K562 (cell line): ENCODE results near the gene SELENOM. TPM values are rescaled to one million over a fixed set of nuclear protein-coding genes. Genes with fewer than 3 reads are reported as not detected.

Experiments
- ATAC-seq: fragments of 200-7000 bp; cut with Tn5 transposase; 3 replicates; pipeline ENCODE4 v1.9.1; 2020; ENCODE audit warnings: moderate library complexity
- BruUV-seq: library from RNA; stranded (reverse); fragments of 400-500 nt; replicated peaks from 2 replicates; lab custom pipeline; 2021; lab: Mats Ljungman, UMichigan
- CTCF ChIA-PET: fragments of 300-600 bp; formaldehyde crosslinking; extraction: SDS; loops from one replicate; lab custom pipeline; 2021; ENCODE audit warnings: low intra/inter-chr PET ratio; lab: Yijun Ruan, JAX
- POLR2A ChIA-PET: fragments of 300-600, 350-650 bp; sonication (Branson Sonifier 250); formaldehyde crosslinking; extraction: SDS; loops from one replicate; lab custom pipeline; 2021; ENCODE audit warnings: antibody characterized with exemption, inconsistent platforms; lab: Yijun Ruan, JAX
- DNase-seq, 4 experiments: peaks; one replicate each; pipeline versions ENCODE4 v3.0.0 to v3.0.0-alpha.2; 2011 to 2018; ENCODE audit warnings: low spot score in 3 of 4, mixed read lengths in 3 of 4; ENCODE audit errors: extremely low read depth in 1 of 4
- FAIRE-seq: peaks from 2 replicates; lab custom pipeline; 2011; peaks lifted over from hg19 to GRCh38; lab: Jason Lieb, UNC
- H2AFZ ChIP-seq: 2 replicates; pipeline ENCODE4 v1.6.0; 2011; ENCODE audit warnings: low read depth, low read length, control low read depth, inconsistent platforms
- H3K27ac ChIP-seq: fragments of 200-600 bp; 3 replicates; pipeline ENCODE4 v1.8.0; 2011; ENCODE audit warnings: low read depth, mild to moderate bottlenecking, control low read depth, inconsistent platforms, low read length, moderate library complexity, mixed read lengths; ENCODE audit errors: extremely low read depth
- H3K27me3 ChIP-seq, 2 experiments: fragments of 300-600 bp in 1 of 2; 2 replicates in 1 of 2; 3 replicates in 1 of 2; pipeline versions ENCODE4 v1.6.0 to v1.8.0; 2011; ENCODE audit warnings: inconsistent platforms in 2 of 2, low read length in 2 of 2, mild to moderate bottlenecking in 1 of 2, mixed read lengths in 1 of 2, moderate library complexity in 1 of 2; ENCODE audit not compliant: control insufficient read depth in 2 of 2, insufficient read depth in 2 of 2
- H3K36me3 ChIP-seq: fragments of 300-600 bp; 3 replicates; pipeline ENCODE4 v1.8.0; 2011; ENCODE audit warnings: mild to moderate bottlenecking, low read length, inconsistent platforms; ENCODE audit not compliant: control insufficient read depth, insufficient read depth
- H3K4me1 ChIP-seq, 2 experiments: fragments of 200-600 bp in 1 of 2; replicated peaks in 1 of 2; 2 replicates in 1 of 2; 3 replicates in 1 of 2; pipeline versions ENCODE4 v1.5.1 to v1.8.0; 2011; ENCODE audit warnings: inconsistent platforms in 2 of 2, low read length in 2 of 2, mild to moderate bottlenecking in 1 of 2, mixed read lengths in 1 of 2, moderate library complexity in 1 of 2; ENCODE audit not compliant: control insufficient read depth in 2 of 2, insufficient read depth in 2 of 2
- H3K4me2 ChIP-seq: 2 replicates; pipeline ENCODE4 v1.6.1; 2011; ENCODE audit warnings: low read length, control low read depth, inconsistent platforms, mixed read lengths; ENCODE audit not compliant: insufficient read depth
- H3K4me3 ChIP-seq: fragments of 200-600 bp; sonication (generic), shearing (Covaris generic); 2 replicates; pipeline ENCODE4 v1.5.1; 2016; ENCODE audit warnings: control low read depth, inconsistent platforms
- H3K79me2 ChIP-seq: fragments of 200-600 bp; 3 replicates; pipeline ENCODE4 v1.8.0; 2011; ENCODE audit warnings: low read length, inconsistent platforms; ENCODE audit not compliant: control insufficient read depth, insufficient read depth
- H3K9ac ChIP-seq, 2 experiments: 2 replicates each; pipeline versions ENCODE4 v1.6.0 to v1.6.1; 2011; ENCODE audit warnings: low read depth in 2 of 2, low read length in 2 of 2, control low read depth in 1 of 2, inconsistent platforms in 1 of 2, mild to moderate bottlenecking in 1 of 2, mixed read lengths in 1 of 2; ENCODE audit not compliant: insufficient read depth in 1 of 2
- H3K9me1 ChIP-seq: one replicate; pipeline ENCODE4 v1.6.0; 2011; ENCODE audit warnings: inconsistent platforms, mild to moderate bottlenecking, low read length, moderate library complexity; ENCODE audit not compliant: control insufficient read depth, insufficient read depth
- H3K9me3 ChIP-seq: replicated peaks from 2 replicates; pipeline ENCODE4 v1.5.1; 2011; ENCODE audit warnings: low read depth, low read length, inconsistent platforms; ENCODE audit not compliant: control insufficient read depth, insufficient read depth
- H4K20me1 ChIP-seq: replicated peaks from 2 replicates; pipeline ENCODE4 v1.6.1; 2011; ENCODE audit warnings: low read length, inconsistent platforms, mixed read lengths; ENCODE audit not compliant: control insufficient read depth, insufficient read depth
- CTCF ChIP-seq, 3 experiments: IDR thresholded peaks in 2 of 3; conservative IDR thresholded peaks in 1 of 3; 2 replicates each; pipeline ENCODE4 v1.5.1; 2011 to 2012; ENCODE audit warnings: low read length in 3 of 3, mild to moderate bottlenecking in 3 of 3, control low read depth in 2 of 3, improper control_type of control experiment in 1 of 3, inconsistent platforms in 1 of 3, low read depth in 1 of 3, mixed read lengths in 1 of 3, moderate library complexity in 1 of 3; ENCODE audit not compliant: insufficient read depth in 2 of 3
- MEF2D ChIP-seq: conservative IDR thresholded peaks from 2 replicates; pipeline ENCODE4 v1.6.1; 2016; ENCODE audit warnings: low read depth, missing genetic modification characterization, missing compliant biosample characterization
- RUNX1 ChIP-seq: sonication (generic); IDR thresholded peaks from 2 replicates; pipeline ENCODE4 v1.6.1; 2016; ENCODE audit warnings: antibody characterized with exemption, low read depth
- WGBS: fragments of 100-300 bp; shearing (Covaris generic); methylation state at CpG from one replicate; pipeline ENCODE4 v1.1.6; 2016; ENCODE audit warnings: low coverage, mixed read lengths; ENCODE audit not compliant: insufficient coverage; ENCODE audit errors: missing lambda C conversion rate; 5-methylcytosine and 5-hydroxymethylcytosine counted together
- in situ Hi-C: fragments of 300-500 bp; cut with MboI; formaldehyde crosslinking; loops from 4 replicates; pipeline ENCODE4 v1.15.0; 2018; ENCODE audit warnings: inconsistent platforms, mixed read lengths
- intact Hi-C: fragments of 100-400 bp; cut with micrococcal nuclease; formaldehyde crosslinking; loops from 2 replicates; pipeline ENCODE4 v1.14.2; 2022
- polyA plus RNA-seq, 8 experiments: library from polyadenylated mRNA; depleted of rRNA in 4 of 8; stranded (reverse) in 5 of 8; unstranded in 3 of 8; fragments of >200 nt; fragmentation: Nextera tagmentation in 2 of 8; fragmentation: Illumina TruSeq in 1 of 8; extraction: Ambion mirVana in 2 of 8; extraction: Trizol in 1 of 8; gene quantifications; 2 replicates each; pipeline versions ENCODE4 v1.2.1 to v1.2.3, GENCODE V29; 2011 to 2014; ENCODE audit warnings: inconsistent platforms in 1 of 8, missing spikeins in 1 of 8
- total RNA-seq, 7 experiments: library from RNA; depleted of rRNA in 6 of 7; stranded (reverse); fragments of >200 nt in 6 of 7; fragmentation: Illumina TruSeq in 2 of 7; extraction: Trizol in 2 of 7; gene quantifications; 2 replicates each; pipeline versions ENCODE4 v1.2.1 to v1.2.3, GENCODE V29; 2011 to 2021; ENCODE audit warnings: low replicate concordance in 1 of 7

Gene SELENOM
- total and polyA plus RNA-seq, 9 of the 15 experiments (the other 6 are each of a cell fraction or from before 2014, with no cell fraction given) = 1.2 to 10.6 (median 3.7) TPM

DNA sequence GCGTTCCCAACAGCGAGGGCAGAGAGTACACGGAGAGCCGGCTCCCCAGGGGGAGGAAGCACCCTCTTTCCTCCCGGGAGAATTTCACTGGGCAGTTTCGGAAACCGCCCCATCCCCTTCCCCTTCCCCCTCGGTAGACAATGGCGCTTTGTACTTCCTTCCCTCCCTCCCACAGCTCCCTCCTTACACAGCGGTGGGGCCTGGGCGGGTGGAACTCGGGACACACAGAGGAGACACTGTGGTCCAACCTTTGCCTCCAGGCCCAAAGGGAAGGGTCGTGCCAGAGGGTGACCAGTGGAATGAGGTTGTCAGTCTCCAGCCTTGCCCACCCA lies 21.9 kb downstream of the SELENOM start:
- peak overlapping the region; percentile 92 to 98 for H3K9ac ChIP-seq
- POLR2A ChIA-PET = interaction anchor here (0.6 to 2.9 kb wide), 10 partner anchors 10 to 237 kb away, joined by 3 to 18 read pairs (median 4); partner anchors contain the start of gene SELENOM

More for the DNA sequence above, 21.9 kb downstream of the SELENOM start:
- in situ Hi-C loops (loop anchor here (5.0 to 10.0 kb wide), 2 partner anchors 133 to 321 kb away; no protein-coding TSS in a partner anchor), intact Hi-C loops (loop anchor here (2.0 kb wide), 2 partner anchors 117 to 137 kb away; partner anchors contain the start of genes MORC2 and TUG1)
- Histone ChIP-seq H3K9me3 (no peaks in the 10 kb centered on the region), H4K20me1 (no peaks in the 10 kb centered on the region), H3K27ac (peak overlapping the region; percentile 98), H2AFZ (peak overlapping the region; percentile 94), H3K9me1 (peaks cover 5% of the 10 kb centered on the region), H3K4me3 (peak overlapping the region; percentile 66), H3K4me1 (peaks cover 34 to 77% of the 10 kb centered on the region in 2 experiments), H3K27me3 (no peaks in the 10 kb centered on the region), H3K36me3 (peaks cover 20% of the 10 kb centered on the region; the same call in 2 of the 3 replicates), H3K4me2 (peak overlapping the region; percentile 93), H3K79me2 (peaks cover 22% of the 10 kb centered on the region)
- CTCF ChIA-PET = interaction anchor here (0.7 to 4.0 kb wide), 3 partner anchors 20 to 138 kb away, joined by 3 to 21 read pairs (median 4); partner anchors contain the start of gene TUG1
- no peak for TF ChIP-seq RUNX1
- TF ChIP-seq CTCF (IDR thresholded peaks at IDR 0.05 in 2 of 3, conservative IDR thresholded peaks at IDR 0.05 in 1 of 3; ENCODE audit: insufficient read depth in 2 of 3, low read depth in 1 of 3, low read length in 3 of 3) = 0 out of 6 replicates have a peak, but pooled peaks of 1 of the 3 experiments have one; percentile 5
- no peak for TF ChIP-seq MEF2D
- no peak for DNase-seq
- no peak for FAIRE-seq
- WGBS = 4% methylated on average over 3 of the region's 13 CpGs
- BruUV-seq = no TSS peak
- no peak for ATAC-seq
